ENCODE results near the gene HOXA9.

DNA sequence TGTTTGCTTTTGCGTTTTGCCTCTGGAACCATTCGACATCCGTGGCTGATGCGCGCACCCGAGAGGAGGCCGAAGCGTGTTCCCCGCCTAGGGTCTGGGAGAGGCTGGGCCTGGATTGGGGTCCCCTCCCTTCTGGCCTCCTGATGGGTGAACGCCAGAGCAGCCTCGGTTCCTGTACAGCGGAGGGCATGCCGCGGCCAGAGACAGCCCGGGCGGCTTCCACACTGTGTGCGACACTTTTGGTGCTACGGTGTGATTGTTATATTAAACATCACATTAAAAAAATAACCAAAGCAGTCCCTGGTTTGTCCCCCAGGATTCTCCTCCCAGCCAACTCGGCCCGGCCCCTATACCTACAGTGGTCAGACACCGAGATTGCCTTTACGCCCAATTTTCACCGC lies 5.2 kb downstream of the HOXA9 start:
- TF ChIP-seq, protein P1, sequence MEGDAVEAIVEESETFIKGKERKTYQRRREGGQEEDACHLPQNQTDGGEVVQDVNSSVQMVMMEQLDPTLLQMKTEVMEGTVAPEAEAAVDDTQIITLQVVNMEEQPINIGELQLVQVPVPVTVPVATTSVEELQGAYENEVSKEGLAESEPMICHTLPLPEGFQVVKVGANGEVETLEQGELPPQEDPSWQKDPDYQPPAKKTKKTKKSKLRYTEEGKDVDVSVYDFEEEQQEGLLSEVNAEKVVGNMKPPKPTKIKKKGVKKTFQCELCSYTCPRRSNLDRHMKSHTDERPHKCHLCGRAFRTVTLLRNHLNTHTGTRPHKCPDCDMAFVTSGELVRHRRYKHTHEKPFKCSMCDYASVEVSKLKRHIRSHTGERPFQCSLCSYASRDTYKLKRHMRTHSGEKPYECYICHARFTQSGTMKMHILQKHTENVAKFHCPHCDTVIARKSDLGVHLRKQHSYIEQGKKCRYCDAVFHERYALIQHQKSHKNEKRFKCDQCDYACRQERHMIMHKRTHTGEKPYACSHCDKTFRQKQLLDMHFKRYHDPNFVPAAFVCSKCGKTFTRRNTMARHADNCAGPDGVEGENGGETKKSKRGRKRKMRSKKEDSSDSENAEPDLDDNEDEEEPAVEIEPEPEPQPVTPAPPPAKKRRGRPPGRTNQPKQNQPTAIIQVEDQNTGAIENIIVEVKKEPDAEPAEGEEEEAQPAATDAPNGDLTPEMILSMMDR (conservative IDR thresholded peaks at IDR 0.05; ENCODE audit: low read depth, low read length): no peak
- no peak for TF ChIP-seq BHLHE40 (IDR thresholded peaks at IDR 0.05; ENCODE audit: low read depth, low read length)
- no peak for TF ChIP-seq CEBPB (IDR thresholded peaks at IDR 0.05; ENCODE audit: low read depth, low read length)
- TF ChIP-seq POLR2A (IDR thresholded peaks at IDR 0.05; ENCODE audit: low read depth, low read length): no peak
- TF ChIP-seq SMC3 (IDR thresholded peaks at IDR 0.05; ENCODE audit: low read depth, low read length): no peak
- TF ChIP-seq, protein P2, sequence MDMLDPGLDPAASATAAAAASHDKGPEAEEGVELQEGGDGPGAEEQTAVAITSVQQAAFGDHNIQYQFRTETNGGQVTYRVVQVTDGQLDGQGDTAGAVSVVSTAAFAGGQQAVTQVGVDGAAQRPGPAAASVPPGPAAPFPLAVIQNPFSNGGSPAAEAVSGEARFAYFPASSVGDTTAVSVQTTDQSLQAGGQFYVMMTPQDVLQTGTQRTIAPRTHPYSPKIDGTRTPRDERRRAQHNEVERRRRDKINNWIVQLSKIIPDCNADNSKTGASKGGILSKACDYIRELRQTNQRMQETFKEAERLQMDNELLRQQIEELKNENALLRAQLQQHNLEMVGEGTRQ (IDR thresholded peaks at IDR 0.05; ENCODE audit: low read depth, low read length): no peak
- TF ChIP-seq MXI1 (IDR thresholded peaks at IDR 0.05; ENCODE audit: borderline replicate concordance, low read depth, low read length): no peak
- TF ChIP-seq MAZ (IDR thresholded peaks at IDR 0.05; ENCODE audit: borderline replicate concordance, low read depth, low read length): no peak
- no peak for TF ChIP-seq RFX5 (IDR thresholded peaks at IDR 0.05; ENCODE audit: low read depth, low read length)
- TF ChIP-seq RCOR1 (IDR thresholded peaks at IDR 0.05; ENCODE audit: insufficient replicate concordance, low read length): no peak
- no peak for TF ChIP-seq CHD1 (IDR thresholded peaks at IDR 0.05; ENCODE audit: low read depth, low read length)
- TF ChIP-seq MAFK (IDR thresholded peaks at IDR 0.05; ENCODE audit: low read depth, low read length): no peak
- TF ChIP-seq RAD21 (IDR thresholded peaks at IDR 0.05; ENCODE audit: low read length): no peak

Data from IMR-90 (cell line).